Melanocyte of skin (primary cell): ENCODE results near the gene ATOSB. TPM values are rescaled to one million over a fixed set of nuclear protein-coding genes. Genes with fewer than 3 reads are reported as not detected.

Experiments used
- total RNA-seq, 2 donors: library from RNA; depleted of rRNA; stranded (reverse); fragments of >200 nt; gene quantifications; 2 replicates each; pipeline ENCODE4 v1.2.3, GENCODE V29; 2012

ATOSB gene, protein sequence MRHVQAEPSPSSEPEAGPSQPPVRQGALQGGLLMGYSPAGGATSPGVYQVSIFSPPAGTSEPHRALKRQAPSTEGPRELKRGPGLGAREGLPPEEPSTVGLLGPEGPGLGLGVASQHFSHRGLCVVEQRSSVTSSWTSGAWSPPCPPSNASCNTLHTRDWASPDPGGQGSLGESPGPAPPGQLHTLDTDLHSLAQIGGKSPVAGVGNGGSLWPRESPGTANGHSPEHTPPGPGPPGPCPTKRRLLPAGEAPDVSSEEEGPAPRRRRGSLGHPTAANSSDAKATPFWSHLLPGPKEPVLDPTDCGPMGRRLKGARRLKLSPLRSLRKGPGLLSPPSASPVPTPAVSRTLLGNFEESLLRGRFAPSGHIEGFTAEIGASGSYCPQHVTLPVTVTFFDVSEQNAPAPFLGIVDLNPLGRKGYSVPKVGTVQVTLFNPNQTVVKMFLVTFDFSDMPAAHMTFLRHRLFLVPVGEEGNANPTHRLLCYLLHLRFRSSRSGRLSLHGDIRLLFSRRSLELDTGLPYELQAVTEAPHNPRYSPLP
- total RNA-seq, result 10 to 100 TPM; 27.3 to 29.6 TPM

DNA sequence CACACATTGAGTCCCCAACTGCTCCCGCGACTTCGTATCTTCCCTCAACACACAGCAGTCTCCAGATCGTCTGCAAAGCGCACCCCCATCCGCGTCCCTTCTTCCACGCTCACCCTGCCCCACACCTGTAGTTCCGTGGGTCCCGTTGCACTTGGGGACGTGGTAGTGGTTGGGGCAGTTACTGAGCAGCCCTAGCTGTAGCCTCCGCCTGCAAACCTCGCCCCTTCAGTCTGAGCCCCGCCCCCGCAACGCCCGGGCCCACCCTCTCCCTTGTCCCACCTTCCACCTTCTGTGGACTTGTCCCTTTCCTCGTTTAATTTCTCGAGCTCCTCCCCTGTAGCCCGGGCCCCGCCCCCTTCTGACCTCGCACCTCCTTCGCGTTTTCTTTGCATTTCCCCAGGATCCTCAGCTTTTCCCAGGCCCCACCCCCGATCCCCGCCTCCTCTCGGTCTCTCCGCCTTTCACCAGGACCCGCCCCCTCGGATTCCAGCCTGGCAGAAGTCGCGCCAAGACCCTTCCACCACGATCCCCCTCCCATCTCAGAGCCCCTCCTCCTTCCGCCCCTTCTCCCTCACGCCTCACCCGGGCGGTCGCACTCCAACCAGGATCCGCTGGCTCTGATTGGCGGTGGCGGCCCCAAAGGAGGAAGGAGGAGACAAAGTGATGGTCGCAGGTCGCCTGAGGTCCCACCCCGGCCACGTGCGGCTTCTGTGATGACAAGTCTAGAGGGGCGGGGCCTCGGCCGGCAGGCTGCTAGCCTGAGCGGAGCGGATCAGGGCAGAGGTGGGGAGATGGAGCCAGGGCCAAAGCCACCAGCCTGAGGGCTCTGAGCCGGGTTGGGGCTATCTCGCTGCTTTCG, at the start of gene ATOSB:
Gene ATOSB (minus strand): TSS at position 183 of the 859 bp plus-strand sequence. CDS start 7,588 bp downstream, outside the sequence.

DNA sequence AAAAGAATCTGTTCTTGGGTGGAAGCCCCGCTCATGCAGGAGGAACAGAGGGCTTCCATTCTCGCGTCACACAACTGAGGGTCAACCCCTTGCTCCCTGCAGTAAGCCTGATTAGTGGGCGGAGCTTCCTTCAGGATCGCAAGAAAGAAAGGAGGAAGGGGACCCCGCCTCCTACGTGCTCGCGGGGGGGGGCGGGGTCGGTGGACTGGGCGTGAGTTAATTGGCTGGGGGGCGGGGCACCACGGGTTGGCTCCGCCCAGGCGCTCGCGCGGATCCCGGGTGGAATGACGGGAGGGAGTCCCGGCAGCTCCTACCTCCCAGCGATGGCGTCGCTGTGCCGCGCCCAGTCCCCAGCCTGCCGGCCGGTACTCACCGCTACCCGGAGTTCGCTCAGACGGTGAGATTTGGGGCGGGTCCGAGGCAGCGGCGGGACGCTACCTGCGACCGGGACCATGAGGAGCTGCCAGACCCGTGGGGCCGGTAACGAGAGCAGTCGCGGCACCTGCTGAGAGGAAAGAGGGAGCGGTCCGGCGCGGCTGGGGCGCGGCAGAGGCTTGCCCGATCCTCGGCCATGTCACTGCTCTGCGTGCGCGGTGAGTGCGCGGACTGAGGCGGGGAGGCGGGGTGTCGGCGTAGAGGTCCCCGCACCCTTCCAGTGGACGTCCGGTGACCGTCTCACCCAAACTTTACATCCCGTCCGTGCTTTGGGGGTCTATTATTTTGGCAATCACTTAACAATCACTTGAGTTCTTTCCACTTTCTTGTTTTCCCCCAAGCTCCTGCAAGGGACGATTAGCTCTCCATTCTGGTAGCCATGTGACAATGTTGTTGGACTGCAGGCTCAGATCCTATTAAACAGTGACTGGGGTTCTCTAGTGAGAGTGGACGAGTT, 46.3 kb upstream of the ATOSB start, which contains the start of gene UNC13B:
Gene UNC13B (plus strand): TSS at position 297 of the 892 bp plus-strand sequence. CDS start 275 bp downstream, at position 572.

DNA sequence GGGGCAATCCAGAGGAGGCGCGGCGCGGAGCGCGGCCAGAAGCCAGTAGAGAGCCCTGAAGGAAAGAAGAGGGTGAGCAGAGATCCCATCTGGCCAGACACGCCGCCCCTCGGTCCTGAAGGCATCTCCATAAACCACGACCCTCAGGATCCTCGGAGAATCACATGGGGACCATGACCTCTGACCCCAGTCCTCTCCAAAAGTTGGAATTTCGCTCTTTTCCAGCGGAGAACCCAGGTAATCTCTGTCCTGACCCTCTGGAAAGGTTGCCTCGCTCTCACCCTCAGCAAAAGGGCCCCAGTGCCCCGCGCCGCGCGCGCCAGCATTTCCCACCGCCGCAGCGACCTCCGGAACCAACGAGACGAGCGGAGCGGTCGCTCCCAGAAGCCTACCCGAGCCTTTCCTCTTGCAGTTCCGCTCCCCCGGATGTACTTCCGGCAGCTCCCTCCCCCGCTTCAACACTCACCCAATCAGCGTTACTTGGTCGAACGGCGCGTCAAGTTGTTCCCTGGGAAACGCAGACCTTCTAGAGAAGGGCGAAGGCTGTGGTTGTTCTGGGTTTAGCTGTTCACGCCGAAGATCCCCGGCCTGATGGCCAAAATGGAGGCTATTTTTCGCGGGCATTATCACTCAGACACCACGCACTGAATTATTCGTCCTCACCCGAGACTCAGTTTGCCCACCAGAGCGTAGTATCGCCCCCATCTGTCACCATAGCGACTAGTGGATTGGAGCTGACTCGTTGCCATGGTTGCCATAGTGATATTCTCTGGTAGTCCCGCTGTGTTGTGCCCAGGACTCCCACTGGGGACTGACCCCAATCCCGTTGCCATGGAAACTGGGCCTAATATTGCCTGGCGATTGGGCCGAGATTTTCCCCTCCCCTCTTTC, 12.6 kb downstream of the ATOSB start, which contains the start of gene STOML2:
Gene STOML2 (minus strand): TSS at position 363 of the 891 bp plus-strand sequence. CDS start 37 bp downstream, at position 326.

DNA sequence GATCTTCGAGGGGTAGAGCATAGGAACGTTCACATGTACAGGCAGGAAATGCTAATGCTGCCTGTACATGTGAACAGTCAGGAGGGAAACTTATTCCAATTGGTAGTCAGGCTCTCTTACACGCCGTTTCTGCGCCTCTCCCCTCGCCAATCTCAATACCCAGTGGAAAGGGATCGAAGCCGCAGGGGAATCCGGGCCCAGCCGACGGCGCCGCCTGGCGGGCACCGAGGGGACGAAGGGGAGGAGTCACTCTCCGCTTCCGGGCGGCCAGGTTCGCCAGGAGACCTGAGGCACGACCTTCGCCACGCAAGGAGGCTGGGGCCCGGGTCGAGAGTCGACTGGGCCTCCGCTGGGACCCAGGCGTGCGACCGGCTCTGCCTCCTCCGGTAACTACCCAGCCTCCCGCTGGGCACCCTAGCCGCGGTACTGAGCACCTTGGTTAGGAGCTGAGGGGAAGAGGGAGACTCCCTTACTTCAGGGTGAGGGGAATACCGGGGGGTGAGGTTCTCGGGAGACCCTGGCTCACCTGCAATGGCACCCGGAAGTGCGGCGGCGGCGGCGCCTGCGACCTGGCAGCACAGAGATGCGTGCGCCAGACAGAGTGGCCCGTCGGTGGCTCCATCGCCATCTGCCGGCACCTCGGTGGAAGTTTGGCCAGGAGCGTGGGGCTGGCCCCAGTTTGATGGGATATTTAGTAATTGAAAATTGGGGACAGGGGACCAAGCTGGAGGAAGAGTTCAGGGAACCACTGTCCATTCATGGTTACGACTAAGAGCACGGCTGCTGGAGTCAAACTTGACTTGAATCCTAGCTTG, 19.4 kb downstream of the ATOSB start, which contains the start of gene PIGO:
Gene PIGO (minus strand): TSS at position 557 of the 815 bp plus-strand sequence. CDS start 1,026 bp downstream, outside the sequence.

DNA sequence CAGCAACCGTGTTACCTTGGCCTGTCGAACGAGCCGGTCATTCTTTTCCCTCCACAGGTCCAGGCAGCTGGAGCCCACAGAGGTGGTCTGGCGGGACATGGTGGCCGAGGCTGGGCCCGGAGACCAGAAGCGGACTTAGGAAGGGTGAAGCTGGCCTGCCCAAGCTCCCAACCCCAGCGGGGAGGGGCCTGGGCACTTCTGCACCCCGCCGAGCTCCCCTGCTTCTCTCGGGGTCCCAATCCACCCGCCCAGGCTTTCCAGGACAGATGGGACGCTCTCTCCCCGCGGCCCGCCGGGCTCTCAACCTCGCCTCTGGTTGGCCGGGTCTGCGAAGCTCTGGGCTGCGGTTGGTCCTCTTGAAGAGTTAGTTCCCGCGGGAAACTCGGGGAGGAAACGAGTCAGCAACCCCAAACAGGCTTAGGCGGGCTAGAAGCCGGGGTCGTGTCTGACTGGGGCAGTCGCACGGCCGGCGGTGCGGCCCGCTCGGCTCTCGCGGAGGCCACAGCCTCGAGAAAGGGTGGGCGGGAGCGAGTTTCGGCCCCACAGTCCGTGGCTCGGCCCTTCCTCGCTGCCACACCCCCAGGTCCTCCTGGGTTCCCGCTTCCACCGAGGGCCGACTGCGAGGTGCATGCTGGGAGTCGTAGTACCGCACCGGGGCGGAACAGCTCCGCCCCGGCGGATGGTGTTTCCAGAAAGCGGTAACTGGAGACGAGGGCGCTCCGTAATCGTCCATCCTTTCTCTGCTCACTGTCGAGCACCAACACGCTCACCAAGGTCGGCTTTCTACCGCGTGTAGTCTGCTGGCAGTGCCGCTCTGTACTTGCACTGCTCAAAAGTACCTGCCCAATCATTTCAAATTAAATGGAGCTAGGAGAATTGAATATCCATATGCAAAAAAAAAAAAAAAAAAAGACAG, 36.0 kb downstream of the ATOSB start, which contains the start of gene FANCG:
Gene FANCG (minus strand): TSS at position 517 of the 916 bp plus-strand sequence. CDS start 418 bp downstream, at position 99.

DNA sequence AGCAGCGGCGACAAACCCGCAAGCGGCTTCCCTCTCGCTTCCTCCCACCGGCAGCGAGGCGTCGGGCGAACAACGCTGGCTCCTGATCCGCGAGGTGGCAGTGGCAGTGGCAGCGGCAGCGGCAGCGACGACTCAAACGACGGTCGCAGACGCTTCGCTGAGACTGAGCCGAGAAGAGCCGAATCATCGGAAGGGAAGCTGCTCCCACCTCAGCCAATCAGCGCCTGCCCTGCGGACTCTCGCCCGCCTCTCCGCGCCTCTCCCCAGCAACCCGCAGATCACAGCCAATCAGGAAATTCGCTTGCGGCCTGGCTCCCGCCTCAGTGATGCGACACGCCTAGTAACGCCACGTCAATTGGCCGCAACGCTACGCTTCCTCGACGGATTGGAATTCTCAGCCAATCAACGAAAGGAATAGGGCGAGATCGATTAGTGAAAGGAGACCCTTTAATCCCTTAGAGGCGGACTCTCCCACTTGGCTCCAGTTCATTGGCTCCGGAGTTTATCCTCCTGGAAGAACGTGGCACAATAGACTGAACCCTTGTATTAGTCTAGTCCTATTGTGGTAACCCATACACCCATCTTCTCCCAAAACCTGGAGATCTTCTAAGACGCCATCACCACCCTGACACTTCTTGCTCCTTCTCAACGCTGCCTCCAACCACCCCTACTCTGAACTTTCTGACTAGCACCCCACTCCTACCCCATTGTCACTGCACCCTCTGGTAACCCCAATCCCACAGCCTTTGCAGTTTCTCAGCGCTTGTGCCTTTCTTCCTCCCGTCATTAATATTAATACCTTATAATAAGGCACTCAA, 43.0 kb downstream of the ATOSB start, which contains the start of gene VCP:
Gene VCP (minus strand): TSS at position 165 of the 818 bp plus-strand sequence. CDS start 272 bp downstream, outside the sequence.

Other genes with a start within 250 kb of the ATOSB start
- 1 to 10 TPM in 1 of 2 donors, under 1 TPM in 1; 1.00 to 3.1 TPM for gene PHF24, start 157.6 kb downstream of the ATOSB start, total RNA-seq
- gene DNAJB5, start 126.1 kb downstream of the ATOSB start, total RNA-seq, result 10 to 100 TPM in 1 of 2 donors, 1 to 10 TPM in 1; 5.0 to 11.4 TPM
- 100 to 1,000 TPM; 296 to 358 TPM for gene VCP, start 43.2 kb downstream of the ATOSB start, total RNA-seq
- gene FANCG, start 35.9 kb downstream of the ATOSB start, total RNA-seq, result 10 to 100 TPM; 20.3 to 37.3 TPM
- gene PIGO, start 19.3 kb downstream of the ATOSB start, total RNA-seq, result 10 to 100 TPM; 19.6 to 24.1 TPM
- 100 to 1,000 TPM; 137 to 234 TPM for gene STOML2, start 12.7 kb downstream of the ATOSB start, total RNA-seq
- 10 to 100 TPM; 26.6 to 28.6 TPM for gene UNC13B, start 46.1 kb upstream of the ATOSB start, total RNA-seq